AG10803 (cell line): ENCODE data around the gene HOXC6.

ENCODE experiments used
- DNase-seq: peaks from one replicate; pipeline ENCODE4 v3.0.0; 2010; ENCODE audit warnings: low read depth
- H3K4me3 ChIP-seq: 2 replicates; pipeline ENCODE4 v1.5.1; 2011; ENCODE audit warnings: mild to moderate bottlenecking, low read length, control low read depth
- CTCF ChIP-seq: conservative IDR thresholded peaks from 2 replicates; pipeline ENCODE4 v1.5.1; 2011; ENCODE audit warnings: mild to moderate bottlenecking, low read length, control low read depth, inconsistent platforms

Gene HOXC6

DNA sequence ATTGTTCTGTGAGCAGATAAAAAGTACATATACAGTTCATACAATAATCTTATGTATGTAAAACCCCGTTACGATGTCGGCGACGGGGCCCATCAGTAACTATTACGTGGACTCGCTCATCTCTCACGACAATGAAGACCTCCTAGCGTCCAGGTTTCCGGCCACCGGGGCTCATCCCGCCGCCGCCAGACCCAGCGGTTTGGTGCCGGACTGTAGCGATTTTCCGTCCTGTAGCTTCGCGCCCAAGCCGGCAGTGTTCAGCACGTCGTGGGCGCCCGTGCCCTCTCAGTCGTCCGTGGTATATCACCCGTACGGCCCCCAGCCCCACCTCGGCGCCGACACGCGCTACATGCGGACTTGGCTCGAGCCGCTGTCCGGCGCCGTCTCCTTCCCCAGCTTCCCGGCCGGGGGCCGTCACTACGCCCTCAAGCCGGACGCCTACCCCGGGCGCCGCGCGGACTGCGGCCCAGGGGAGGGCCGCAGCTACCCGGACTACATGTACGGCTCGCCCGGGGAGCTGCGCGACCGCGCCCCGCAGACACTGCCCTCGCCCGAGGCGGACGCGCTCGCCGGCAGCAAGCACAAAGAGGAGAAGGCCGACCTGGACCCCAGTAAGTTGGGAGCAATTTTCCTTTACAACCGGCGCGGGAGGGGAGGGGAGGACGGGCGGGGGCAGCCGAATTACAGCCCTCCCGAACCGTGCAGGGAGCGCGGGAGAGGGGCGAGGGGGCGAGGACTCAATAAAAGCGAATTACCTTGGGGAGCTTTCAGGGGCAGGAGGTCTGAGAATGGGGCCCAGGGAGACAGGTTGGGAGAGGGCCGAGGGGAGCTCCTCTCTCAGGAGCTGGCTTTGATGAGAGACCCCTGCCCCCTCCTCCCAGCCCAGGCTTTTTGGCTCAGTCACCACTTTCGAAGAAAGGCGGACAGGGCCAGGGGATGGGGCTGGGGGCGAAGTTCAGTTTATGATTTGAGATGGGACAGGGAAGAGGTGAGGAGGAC, 27.8 kb upstream of the HOXC6 start, which contains the start of gene HOXC9:
HOXC9 (plus strand) TSS at position 46 of the 999 bp plus-strand sequence; CDS start at position 74, 28 bp downstream.
- no peak for DNase-seq
- peak within 1 kb of the TSS; percentile 98 for H3K4me3 ChIP-seq

DNA sequence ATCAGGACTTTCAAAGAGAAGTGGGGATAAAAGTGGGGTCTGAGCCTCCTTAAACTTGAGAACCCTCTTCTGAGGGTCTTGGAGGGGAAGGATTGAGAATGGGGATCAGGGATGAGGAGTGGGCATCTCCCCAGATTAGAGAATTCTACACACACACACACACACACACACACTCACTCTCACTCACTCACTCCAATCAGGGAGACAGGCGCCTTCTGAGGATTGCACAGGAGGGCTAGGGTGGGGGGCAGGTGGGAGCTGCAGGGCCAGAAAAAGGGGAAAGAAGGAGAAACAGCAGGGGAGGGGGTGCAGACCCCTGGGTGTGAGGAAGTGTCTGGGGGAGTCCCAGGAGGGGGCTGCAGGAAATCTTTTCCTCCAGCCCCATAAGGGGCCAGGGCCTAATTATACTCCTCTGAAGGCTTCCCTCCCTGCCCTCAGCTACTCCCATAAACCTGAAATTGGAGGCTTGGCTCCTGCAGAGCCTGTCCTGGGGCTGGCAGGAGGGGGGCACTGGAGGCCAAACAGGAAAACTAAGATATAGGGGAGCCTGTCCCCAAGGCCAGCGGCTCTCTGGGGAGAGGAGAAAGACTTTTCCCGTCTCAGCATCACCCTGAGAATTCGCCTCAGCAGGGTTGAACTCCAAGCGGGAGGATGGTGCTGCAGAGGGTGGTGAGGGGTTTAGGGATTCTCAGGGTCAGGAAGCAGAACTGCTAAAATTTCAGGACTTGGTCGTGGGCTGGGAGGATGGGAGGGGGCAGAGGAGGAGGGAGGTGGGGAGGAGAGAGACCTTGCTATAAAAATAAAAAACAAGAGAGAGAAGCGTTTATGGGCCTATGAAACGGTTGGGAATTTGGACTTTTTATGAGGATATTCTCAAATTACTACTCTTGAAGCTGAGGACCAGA, 26.7 kb upstream of the HOXC6 start:
- TF ChIP-seq CTCF = no peak
- H3K4me3 ChIP-seq = peak overlapping the region; percentile 98
- DNase-seq = no peak

More for the DNA sequence above, 27.8 kb upstream of the HOXC6 start, which contains the start of gene HOXC9:
- TF ChIP-seq CTCF = 0 out of 2 replicates have a peak, but pooled peaks have one; percentile 1

- no peak for DNase-seq
- peak overlapping the region; percentile 98 for H3K4me3 ChIP-seq
These were observed 25.8 kb upstream of the HOXC6 start for GRCh38 chr12:54002278-54002914.

DNA sequence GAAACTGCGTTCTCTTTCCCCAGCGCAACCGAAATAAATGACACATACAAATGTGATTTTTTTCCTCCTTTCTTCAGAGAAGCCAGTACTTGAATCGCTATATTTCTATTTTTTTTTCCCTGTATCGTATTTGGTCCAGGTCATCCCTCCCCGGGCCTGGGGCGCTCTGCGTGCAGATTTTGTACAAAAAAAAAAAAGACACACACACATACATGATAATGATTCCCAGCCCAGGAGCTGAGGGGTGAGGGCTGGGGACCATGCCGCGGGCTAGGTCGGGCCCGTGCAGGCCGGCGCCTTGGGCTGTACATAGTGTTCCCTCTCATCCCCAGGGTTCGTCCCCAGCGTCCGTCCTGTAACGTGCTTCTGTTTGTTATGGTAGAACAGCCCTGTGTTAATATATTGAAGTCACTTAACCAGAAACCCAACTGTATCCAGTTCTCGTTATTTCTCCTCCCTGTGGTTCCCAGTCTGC, 25.3 kb upstream of the HOXC6 start:
- peak overlapping the region; percentile 98 for H3K4me3 ChIP-seq
- no peak for TF ChIP-seq CTCF
- DNase-seq = no peak

More at GRCh38 chr12:54002278-54002914, 25.8 kb upstream of the HOXC6 start:
- no peak for TF ChIP-seq CTCF

GRCh38 chr12:54003625-54004024, 24.6 kb upstream of the HOXC6 start:
- DNase-seq = peak; percentile 54
- H3K4me3 ChIP-seq = peak overlapping the region; percentile 98
- TF ChIP-seq CTCF = no peak

- peak; percentile 56 for DNase-seq
- H3K4me3 ChIP-seq = peak overlapping the region; percentile 98
- peak; percentile 33 for TF ChIP-seq CTCF
These were observed 24.0 kb upstream of the HOXC6 start for GRCh38 chr12:54004063-54004840.
